DOHH2 (cell line): Measurements from ENCODE around the gene ACP2.

Experiments used
- EZH2phosphoT487 ChIP-seq: fragments of 200-600 bp; sonication (generic); IDR thresholded peaks from 2 replicates; pipeline ENCODE4 v1.6.1; 2017; ENCODE audit warnings: borderline replicate concordance, mild to moderate bottlenecking, antibody characterized with exemption, low read length, moderate library complexity, mixed read lengths
- TF ChIP-seq, protein P1 (sequence below): fragments of 200-600 bp; sonication (generic); IDR thresholded peaks from one replicate; pipeline ENCODE4 v1.5.1; 2014; ENCODE audit warnings: antibody characterized with exemption, mild to moderate bottlenecking, low read depth, low read length; ENCODE audit not compliant: poor library complexity, severe bottlenecking

DNA sequence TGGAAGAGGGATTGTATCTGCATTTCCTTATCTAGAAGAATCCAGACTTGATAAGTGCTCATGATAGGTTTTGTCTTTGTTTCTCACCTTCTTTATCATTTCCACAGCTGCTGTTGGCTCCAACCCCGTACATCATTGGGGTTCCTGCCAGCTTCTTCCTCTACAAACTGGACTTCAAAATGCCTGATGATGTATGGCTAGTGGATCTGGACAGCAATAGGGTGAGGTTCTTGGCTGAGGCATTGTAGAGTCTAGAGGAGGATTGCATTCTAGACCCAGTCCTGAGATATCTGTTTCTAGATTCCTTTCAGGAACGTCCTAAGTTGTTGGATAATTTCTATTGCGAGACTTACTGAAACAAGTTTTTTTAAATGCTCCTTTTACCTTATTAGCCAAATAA is 29.4 kb upstream of the ACP2 start:
- TF ChIP-seq, protein P1, sequence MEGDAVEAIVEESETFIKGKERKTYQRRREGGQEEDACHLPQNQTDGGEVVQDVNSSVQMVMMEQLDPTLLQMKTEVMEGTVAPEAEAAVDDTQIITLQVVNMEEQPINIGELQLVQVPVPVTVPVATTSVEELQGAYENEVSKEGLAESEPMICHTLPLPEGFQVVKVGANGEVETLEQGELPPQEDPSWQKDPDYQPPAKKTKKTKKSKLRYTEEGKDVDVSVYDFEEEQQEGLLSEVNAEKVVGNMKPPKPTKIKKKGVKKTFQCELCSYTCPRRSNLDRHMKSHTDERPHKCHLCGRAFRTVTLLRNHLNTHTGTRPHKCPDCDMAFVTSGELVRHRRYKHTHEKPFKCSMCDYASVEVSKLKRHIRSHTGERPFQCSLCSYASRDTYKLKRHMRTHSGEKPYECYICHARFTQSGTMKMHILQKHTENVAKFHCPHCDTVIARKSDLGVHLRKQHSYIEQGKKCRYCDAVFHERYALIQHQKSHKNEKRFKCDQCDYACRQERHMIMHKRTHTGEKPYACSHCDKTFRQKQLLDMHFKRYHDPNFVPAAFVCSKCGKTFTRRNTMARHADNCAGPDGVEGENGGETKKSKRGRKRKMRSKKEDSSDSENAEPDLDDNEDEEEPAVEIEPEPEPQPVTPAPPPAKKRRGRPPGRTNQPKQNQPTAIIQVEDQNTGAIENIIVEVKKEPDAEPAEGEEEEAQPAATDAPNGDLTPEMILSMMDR = no peak
- no peak for TF ChIP-seq EZH2phosphoT487
